Adipocyte (in vitro differentiated cells): ENCODE measurements around the gene CD226.
A peak's percentile ranks its signal among the peaks of the same experiment; 100 is the strongest.
"Not testable (repeated sequence)": the region's sequence is repeated elsewhere in the genome, so short reads cannot be mapped to it uniquely, and the experiment has no call there.

ENCODE experiments used
- DNase-seq: peaks from one replicate; pipeline ENCODE4 v3.0.0-alpha.2; 2015; ENCODE audit warnings: low read depth
- H3K27me3 ChIP-seq: replicated peaks from 2 replicates; pipeline ENCODE4 v1.7.0; 2013; ENCODE audit warnings: mild to moderate bottlenecking, low read length, moderate library complexity; ENCODE audit not compliant: control insufficient read depth, insufficient read depth
- H3K36me3 ChIP-seq: 2 replicates; pipeline ENCODE4 v1.7.0; 2013; ENCODE audit warnings: low read length, mild to moderate bottlenecking, moderate library complexity; ENCODE audit not compliant: control insufficient read depth, insufficient read depth, severe bottlenecking
- H3K4me1 ChIP-seq: 2 replicates; pipeline ENCODE4 v1.7.0; 2013; ENCODE audit warnings: mild to moderate bottlenecking, low read length, moderate library complexity; ENCODE audit not compliant: control insufficient read depth, insufficient read depth
- H3K4me3 ChIP-seq: 2 replicates; pipeline ENCODE4 v1.7.0; 2013; ENCODE audit warnings: mild to moderate bottlenecking, low read length, moderate library complexity
- H3K9ac ChIP-seq: 2 replicates; pipeline ENCODE4 v1.7.0; 2013; ENCODE audit warnings: mild to moderate bottlenecking, low read length, moderate library complexity
- H3K9me3 ChIP-seq: 2 replicates; pipeline ENCODE4 v1.7.0; 2013; ENCODE audit warnings: mild to moderate bottlenecking, low read length, moderate library complexity; ENCODE audit not compliant: control insufficient read depth

Gene CD226

GRCh38 chr18:69864802-69865201 is 82.9 kb downstream of the CD226 start:
- H3K4me3 ChIP-seq, H3K27me3 ChIP-seq, DNase-seq, H3K9ac ChIP-seq, H3K36me3 ChIP-seq, H3K4me1 ChIP-seq, H3K9me3 ChIP-seq: not testable (repeated sequence)

- H3K9ac ChIP-seq = no peak overlapping the region
- no peaks in the 10 kb centered on the region for H3K36me3 ChIP-seq
- no peaks in the 10 kb centered on the region for H3K27me3 ChIP-seq
- H3K4me1 ChIP-seq = no peaks in the 10 kb centered on the region
- DNase-seq = no peak
- no peak overlapping the region for H3K4me3 ChIP-seq
- no peaks in the 10 kb centered on the region for H3K9me3 ChIP-seq
Observed at GRCh38 chr18:69858897-69859296, 88.8 kb downstream of the CD226 start.

- Histone ChIP-seq H3K4me3 (no peak overlapping the region), H3K4me1 (no peaks in the 10 kb centered on the region), H3K9ac (no peak overlapping the region), H3K36me3 (no peaks in the 10 kb centered on the region), H3K9me3 (no peaks in the 10 kb centered on the region), H3K27me3 (no peaks in the 10 kb centered on the region)
- no peak for DNase-seq
Observed at GRCh38 chr18:69854455-69854854, 93.2 kb downstream of the CD226 start.

- H3K9ac ChIP-seq = no peak overlapping the region
- no peak overlapping the region for H3K4me3 ChIP-seq
- H3K27me3 ChIP-seq = no peaks in the 10 kb centered on the region
- DNase-seq = no peak
- H3K4me1 ChIP-seq = no peaks in the 10 kb centered on the region
- H3K9me3 ChIP-seq = no peaks in the 10 kb centered on the region
- no peaks in the 10 kb centered on the region for H3K36me3 ChIP-seq
Observed at GRCh38 chr18:69853051-69853450, 94.6 kb downstream of the CD226 start.

- no peaks in the 10 kb centered on the region for H3K9me3 ChIP-seq
- H3K4me3 ChIP-seq = no peak overlapping the region
- DNase-seq = no peak
- no peaks in the 10 kb centered on the region for H3K4me1 ChIP-seq
- H3K27me3 ChIP-seq = no peaks in the 10 kb centered on the region
- H3K9ac ChIP-seq = no peak overlapping the region
- H3K36me3 ChIP-seq = no peaks in the 10 kb centered on the region
Observed at GRCh38 chr18:69845593-69846506, 101.8 kb downstream of the CD226 start.

GRCh38 chr18:69844656-69845055 is 103.0 kb downstream of the CD226 start:
- no peaks in the 10 kb centered on the region for H3K9me3 ChIP-seq
- no peaks in the 10 kb centered on the region for H3K4me1 ChIP-seq
- no peaks in the 10 kb centered on the region for H3K27me3 ChIP-seq
- no peak overlapping the region for H3K9ac ChIP-seq
- H3K36me3 ChIP-seq = no peaks in the 10 kb centered on the region
- H3K4me3 ChIP-seq = no peak overlapping the region
- no peak for DNase-seq

- Histone ChIP-seq H3K4me1 (no peaks in the 10 kb centered on the region), H3K4me3 (no peak overlapping the region), H3K9me3 (no peaks in the 10 kb centered on the region), H3K27me3 (no peaks in the 10 kb centered on the region), H3K9ac (no peak overlapping the region), H3K36me3 (no peaks in the 10 kb centered on the region)
- no peak for DNase-seq
Observed at GRCh38 chr18:69843015-69843414, 104.7 kb downstream of the CD226 start.

GRCh38 chr18:69841117-69841516 is 106.6 kb downstream of the CD226 start:
- DNase-seq = no peak
- Histone ChIP-seq H3K9me3 (no peaks in the 10 kb centered on the region), H3K4me1 (no peaks in the 10 kb centered on the region), H3K4me3 (no peak overlapping the region), H3K9ac (no peak overlapping the region), H3K27me3 (no peaks in the 10 kb centered on the region), H3K36me3 (no peaks in the 10 kb centered on the region)

GRCh38 chr18:69840445-69840844 is 107.2 kb downstream of the CD226 start:
- no peak overlapping the region for H3K4me3 ChIP-seq
- H3K9ac ChIP-seq = no peak overlapping the region
- H3K4me1 ChIP-seq = no peaks in the 10 kb centered on the region

GRCh38 chr18:69840001-69840400 is 107.7 kb downstream of the CD226 start:
- DNase-seq = no peak
- no peak overlapping the region for H3K9ac ChIP-seq
- H3K36me3 ChIP-seq = no peaks in the 10 kb centered on the region
- H3K4me1 ChIP-seq = no peaks in the 10 kb centered on the region
- no peaks in the 10 kb centered on the region for H3K9me3 ChIP-seq
- H3K27me3 ChIP-seq = no peaks in the 10 kb centered on the region
- no peak overlapping the region for H3K4me3 ChIP-seq

More at GRCh38 chr18:69840445-69840844, 107.2 kb downstream of the CD226 start:
- no peaks in the 10 kb centered on the region for H3K27me3 ChIP-seq
- no peaks in the 10 kb centered on the region for H3K9me3 ChIP-seq
- peak; percentile 53 for DNase-seq
- no peaks in the 10 kb centered on the region for H3K36me3 ChIP-seq

- no peaks in the 10 kb centered on the region for H3K27me3 ChIP-seq
- no peak overlapping the region for H3K9ac ChIP-seq
- H3K4me1 ChIP-seq = no peaks in the 10 kb centered on the region
- no peak for DNase-seq
- no peak overlapping the region for H3K4me3 ChIP-seq
- H3K36me3 ChIP-seq = no peaks in the 10 kb centered on the region
- H3K9me3 ChIP-seq = no peaks in the 10 kb centered on the region
Observed at GRCh38 chr18:69839497-69839896, 108.2 kb downstream of the CD226 start.
